NB4 (cell line): Measurements from ENCODE around the gene ZNF777.
"Not testable (repeated sequence)": the region's sequence is repeated elsewhere in the genome, so short reads cannot be mapped to it uniquely, and the experiment has no call there.

ENCODE experiments used
- DNase-seq: peaks from one replicate; pipeline ENCODE4 v3.0.0; 2010; ENCODE audit warnings: low read depth
- H3K4me3 ChIP-seq: one replicate; pipeline ENCODE4 v1.5.1; 2011; ENCODE audit warnings: mild to moderate bottlenecking, low read depth, low read length, moderate library complexity
- MYC ChIP-seq: IDR thresholded peaks from 2 replicates; pipeline ENCODE4 v1.6.1; 2011; ENCODE audit warnings: low read depth, low read length
- POLR2A ChIP-seq: IDR thresholded peaks from 2 replicates; pipeline ENCODE4 v1.6.1; 2011; ENCODE audit warnings: mild to moderate bottlenecking; ENCODE audit not compliant: insufficient read length; ENCODE audit errors: extremely low read depth
- TF ChIP-seq, protein P1 (sequence below): IDR thresholded peaks from one replicate; pipeline ENCODE4 v1.5.1; 2012; ENCODE audit warnings: low read depth, low read length
- TF ChIP-seq, protein P2 (sequence below): IDR thresholded peaks from 2 replicates; pipeline ENCODE4 v1.6.1; 2011; ENCODE audit warnings: low read depth, low read length

The ZNF777 gene

GRCh38 chr7:149495785-149496641, 35.2 kb upstream of the ZNF777 start:
- TF ChIP-seq, protein P1, sequence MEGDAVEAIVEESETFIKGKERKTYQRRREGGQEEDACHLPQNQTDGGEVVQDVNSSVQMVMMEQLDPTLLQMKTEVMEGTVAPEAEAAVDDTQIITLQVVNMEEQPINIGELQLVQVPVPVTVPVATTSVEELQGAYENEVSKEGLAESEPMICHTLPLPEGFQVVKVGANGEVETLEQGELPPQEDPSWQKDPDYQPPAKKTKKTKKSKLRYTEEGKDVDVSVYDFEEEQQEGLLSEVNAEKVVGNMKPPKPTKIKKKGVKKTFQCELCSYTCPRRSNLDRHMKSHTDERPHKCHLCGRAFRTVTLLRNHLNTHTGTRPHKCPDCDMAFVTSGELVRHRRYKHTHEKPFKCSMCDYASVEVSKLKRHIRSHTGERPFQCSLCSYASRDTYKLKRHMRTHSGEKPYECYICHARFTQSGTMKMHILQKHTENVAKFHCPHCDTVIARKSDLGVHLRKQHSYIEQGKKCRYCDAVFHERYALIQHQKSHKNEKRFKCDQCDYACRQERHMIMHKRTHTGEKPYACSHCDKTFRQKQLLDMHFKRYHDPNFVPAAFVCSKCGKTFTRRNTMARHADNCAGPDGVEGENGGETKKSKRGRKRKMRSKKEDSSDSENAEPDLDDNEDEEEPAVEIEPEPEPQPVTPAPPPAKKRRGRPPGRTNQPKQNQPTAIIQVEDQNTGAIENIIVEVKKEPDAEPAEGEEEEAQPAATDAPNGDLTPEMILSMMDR = no peak
- TF ChIP-seq, protein P2, sequence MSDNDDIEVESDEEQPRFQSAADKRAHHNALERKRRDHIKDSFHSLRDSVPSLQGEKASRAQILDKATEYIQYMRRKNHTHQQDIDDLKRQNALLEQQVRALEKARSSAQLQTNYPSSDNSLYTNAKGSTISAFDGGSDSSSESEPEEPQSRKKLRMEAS = no peak
- TF ChIP-seq MYC (no peak), POLR2A (no peak)
- peak; percentile 28 for DNase-seq
- peak overlapping the region; percentile 18 for H3K4me3 ChIP-seq

DNA sequence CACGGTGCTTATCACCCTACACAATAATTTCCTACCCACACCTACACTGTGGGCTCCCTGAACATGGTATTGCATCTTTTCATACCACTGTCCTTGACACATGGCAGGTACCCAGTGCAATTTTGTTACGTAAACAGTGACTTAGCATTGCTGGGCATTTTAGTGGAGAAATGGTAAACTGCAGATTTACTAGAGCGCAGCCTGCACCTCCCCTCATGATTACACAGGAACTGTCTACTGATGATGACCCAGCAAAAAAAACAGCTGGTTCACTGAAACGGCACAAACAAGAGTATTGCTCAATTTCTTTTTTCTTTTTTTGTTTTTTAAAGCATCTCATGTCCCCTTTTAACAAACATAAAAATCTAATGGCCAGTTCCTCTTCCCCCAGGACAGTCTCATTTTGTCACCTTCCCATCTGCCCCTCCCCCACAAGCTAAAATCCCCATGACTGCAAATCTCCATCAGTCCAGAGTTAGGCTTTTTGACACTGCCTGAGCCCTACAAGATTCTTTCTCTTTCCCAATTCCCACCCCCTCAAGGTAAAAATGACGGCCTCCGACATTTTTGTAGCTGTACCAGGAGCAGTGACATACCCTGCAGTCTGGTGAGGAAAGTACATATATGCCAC, 34.0 kb upstream of the ZNF777 start:
- H3K4me3 ChIP-seq = no peak overlapping the region
- TF ChIP-seq, protein P2 = no peak; the same call in 1 of the 2 replicates
- TF ChIP-seq MYC = 0 out of 2 replicates have a peak, but pooled peaks have one; percentile 27
- DNase-seq = peak; percentile 75

DNA sequence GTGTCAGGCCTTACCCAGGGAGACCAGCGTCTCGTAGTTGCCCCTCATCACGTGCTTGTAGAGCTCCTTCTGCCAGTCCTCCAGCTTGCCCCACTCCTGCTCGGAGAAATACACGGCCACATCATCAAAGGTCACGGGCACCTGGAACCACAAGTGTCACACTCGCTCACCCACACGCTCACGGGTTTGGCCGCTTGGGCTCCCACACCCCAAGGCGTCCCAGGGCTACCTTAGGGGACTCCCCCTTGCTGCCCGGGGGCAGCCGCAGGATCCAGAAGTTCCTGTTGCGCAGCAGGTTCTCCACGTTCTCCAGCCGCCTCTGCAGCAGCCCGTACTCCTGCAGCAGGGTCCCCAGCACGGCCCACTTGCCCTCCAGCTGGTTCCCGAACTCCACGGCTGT, 33.1 kb upstream of the ZNF777 start:
- not testable (repeated sequence) for DNase-seq, H3K4me3 ChIP-seq

DNA sequence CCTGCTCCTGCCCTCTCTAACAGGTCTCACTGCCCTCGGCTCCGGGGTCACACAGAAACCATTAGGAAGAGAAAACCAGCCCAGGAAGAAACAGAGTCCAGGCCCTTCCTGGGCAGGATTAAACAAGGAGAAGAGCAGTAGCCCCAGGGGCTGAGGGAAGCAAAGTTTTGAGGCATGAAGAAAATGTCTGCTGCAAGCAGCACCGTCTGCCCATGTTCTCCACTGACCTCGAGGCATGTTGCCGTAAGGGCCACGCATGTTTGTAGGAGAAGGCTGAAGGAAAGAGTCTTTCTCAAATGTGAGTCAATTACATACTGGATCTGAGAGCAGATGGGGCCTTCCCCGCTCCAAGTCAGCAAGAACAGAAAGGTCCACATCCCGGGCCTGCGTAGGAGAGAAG, 32.5 kb upstream of the ZNF777 start:
- H3K4me3 ChIP-seq = no peak overlapping the region
- TF ChIP-seq, protein P2 = no peak
- no peak for TF ChIP-seq MYC
- TF ChIP-seq, protein P1 = no peak
- no peak for DNase-seq

DNA sequence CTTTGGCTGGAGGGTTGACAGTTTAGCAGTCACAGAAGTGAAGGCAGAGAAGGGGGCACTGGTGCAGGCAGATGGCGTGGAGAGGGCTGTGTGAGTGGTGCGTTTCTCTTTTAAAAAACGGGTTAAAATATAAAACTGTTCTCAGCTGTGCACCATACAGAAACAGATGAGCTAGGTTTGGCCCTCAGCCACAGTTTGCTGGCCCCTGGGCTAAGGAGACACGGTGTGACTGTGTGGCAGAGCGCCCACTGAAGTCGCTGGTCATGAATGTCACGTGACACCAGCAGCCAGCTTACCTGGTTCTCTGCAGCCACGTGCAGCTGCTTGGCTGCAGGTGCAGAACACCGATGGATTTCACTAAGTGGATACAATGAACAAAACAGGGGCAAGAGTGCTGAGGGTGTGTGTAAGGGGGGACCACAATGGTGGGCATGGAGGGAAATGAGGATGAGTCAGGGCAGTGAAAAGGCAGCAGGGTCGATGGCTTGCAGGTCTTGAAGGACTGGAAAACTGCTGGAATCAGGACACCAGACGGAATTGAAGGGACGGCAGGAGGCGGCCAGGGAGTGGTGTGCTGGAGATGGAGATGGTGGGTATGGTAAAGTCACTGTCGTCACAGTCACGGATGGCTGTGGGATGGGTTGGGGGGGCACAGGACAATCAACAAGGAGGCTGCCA, 29.4 kb upstream of the ZNF777 start:
- TF ChIP-seq, protein P2 = no peak
- no peak for DNase-seq
- H3K4me3 ChIP-seq = no peak overlapping the region

DNA sequence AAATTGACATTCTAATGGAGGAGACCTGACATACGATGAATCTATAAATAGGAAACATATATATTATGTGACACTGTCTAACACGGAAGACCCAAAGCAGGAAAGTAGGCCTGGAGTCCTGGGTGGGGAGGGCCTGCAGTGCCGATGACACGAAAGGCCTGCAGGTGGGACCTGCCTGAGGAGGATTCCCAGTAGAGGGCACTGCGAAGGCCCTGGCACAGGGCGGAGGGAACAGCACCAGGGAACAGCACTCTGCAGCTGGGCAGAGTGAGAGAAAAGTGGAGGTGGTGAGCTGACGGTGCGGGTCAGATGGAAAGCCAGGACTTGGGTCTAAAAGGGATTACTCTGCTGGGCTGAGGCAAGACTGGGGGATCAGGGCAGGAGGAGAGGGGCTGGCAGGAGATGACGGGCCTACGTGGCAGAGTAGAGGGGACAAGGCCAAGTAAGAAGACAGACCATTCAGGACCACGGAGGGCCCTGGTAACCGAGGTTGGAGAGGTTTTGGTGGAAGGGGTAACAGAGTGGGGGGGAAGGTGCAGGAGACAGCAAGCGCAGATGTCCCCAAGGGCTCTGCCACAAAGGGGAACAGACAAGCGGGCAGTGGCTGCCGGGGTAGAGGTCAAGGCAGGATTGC, 28.6 kb upstream of the ZNF777 start:
- no peak overlapping the region for H3K4me3 ChIP-seq
- TF ChIP-seq, protein P1 = peak; percentile 29
- no peak for TF ChIP-seq MYC
- TF ChIP-seq, protein P2 = no peak
- no peak for DNase-seq

- no peak for DNase-seq
- TF ChIP-seq, protein P2 = no peak
- no peak for TF ChIP-seq POLR2A
- TF ChIP-seq, protein P1 = no peak
- no peak for TF ChIP-seq MYC
- H3K4me3 ChIP-seq = no peak overlapping the region
These were observed 18.7 kb upstream of the ZNF777 start for GRCh38 chr7:149479568-149479967.
